Measurements from ENCODE around the gene FAM193A. TPM values are rescaled to one million over a fixed set of nuclear protein-coding genes. Genes with fewer than 3 reads are reported as not detected.

Gene FAM193A
- total RNA-seq, 1 donor from 2014 or later, result 56.1 TPM

DNA sequence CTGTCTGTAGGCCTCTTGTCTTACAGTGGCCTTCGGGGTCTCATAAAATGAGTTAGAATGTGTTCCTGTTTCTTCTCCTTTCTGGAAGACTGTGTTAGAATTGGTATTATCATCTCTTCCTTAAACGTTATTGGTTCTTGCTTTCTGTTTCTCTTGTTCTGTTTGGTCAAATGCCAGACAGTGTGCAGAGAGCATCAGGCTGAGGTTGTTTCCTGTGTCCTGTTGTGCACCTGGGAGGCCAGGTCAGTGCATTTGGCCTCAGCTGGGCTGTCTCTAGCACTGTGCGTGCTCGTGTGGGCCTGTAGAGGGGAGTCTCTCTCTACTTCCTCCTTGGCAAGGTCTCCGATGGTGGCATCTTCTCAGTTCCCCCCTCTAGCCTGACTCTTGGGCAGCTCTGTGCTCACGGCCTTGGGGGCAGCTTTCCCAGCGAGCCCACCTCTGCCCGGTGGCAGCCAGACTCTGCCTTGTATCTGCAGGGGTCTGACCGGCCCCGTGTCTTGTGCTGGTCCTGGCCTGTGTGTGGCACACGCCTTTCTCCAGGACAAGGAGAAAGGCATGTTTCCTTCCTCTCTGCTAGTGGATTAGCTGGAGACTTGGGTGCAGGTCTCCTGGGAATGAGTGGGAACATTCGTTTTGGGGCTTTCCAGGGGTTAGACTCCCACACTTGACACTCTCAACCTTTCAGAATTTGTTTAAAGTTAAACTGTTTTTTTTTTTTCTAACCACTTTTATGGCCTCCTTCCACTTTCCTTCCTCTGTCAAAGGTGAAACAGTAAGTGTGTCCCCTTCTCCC lies 62.3 kb downstream of the FAM193A start:
- peak overlapping the region; percentile 6 for H3K4me3 Mint-ChIP-seq (ENCODE audit: unreplicated experiment)
- H3K9me3 Mint-ChIP-seq (ENCODE audit: unreplicated experiment), result peaks cover 5% of the 10 kb centered on the region
- DNase-seq, result no peak
- TF ChIP-seq, protein P1, sequence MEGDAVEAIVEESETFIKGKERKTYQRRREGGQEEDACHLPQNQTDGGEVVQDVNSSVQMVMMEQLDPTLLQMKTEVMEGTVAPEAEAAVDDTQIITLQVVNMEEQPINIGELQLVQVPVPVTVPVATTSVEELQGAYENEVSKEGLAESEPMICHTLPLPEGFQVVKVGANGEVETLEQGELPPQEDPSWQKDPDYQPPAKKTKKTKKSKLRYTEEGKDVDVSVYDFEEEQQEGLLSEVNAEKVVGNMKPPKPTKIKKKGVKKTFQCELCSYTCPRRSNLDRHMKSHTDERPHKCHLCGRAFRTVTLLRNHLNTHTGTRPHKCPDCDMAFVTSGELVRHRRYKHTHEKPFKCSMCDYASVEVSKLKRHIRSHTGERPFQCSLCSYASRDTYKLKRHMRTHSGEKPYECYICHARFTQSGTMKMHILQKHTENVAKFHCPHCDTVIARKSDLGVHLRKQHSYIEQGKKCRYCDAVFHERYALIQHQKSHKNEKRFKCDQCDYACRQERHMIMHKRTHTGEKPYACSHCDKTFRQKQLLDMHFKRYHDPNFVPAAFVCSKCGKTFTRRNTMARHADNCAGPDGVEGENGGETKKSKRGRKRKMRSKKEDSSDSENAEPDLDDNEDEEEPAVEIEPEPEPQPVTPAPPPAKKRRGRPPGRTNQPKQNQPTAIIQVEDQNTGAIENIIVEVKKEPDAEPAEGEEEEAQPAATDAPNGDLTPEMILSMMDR (IDR thresholded peaks at IDR 0.05; ENCODE audit: partially characterized antibody, unreplicated experiment), result no peak
- H3K4me1 Mint-ChIP-seq (ENCODE audit: low read depth, unreplicated experiment), result peaks cover 50% of the 10 kb centered on the region
- H3K36me3 Mint-ChIP-seq (ENCODE audit: unreplicated experiment), result no peaks in the 10 kb centered on the region
- peaks cover 4% of the 10 kb centered on the region for H3K27me3 Mint-ChIP-seq (ENCODE audit: unreplicated experiment)
- H3K27ac Mint-ChIP-seq (ENCODE audit: unreplicated experiment), result peak overlapping the region; percentile 52

DNA sequence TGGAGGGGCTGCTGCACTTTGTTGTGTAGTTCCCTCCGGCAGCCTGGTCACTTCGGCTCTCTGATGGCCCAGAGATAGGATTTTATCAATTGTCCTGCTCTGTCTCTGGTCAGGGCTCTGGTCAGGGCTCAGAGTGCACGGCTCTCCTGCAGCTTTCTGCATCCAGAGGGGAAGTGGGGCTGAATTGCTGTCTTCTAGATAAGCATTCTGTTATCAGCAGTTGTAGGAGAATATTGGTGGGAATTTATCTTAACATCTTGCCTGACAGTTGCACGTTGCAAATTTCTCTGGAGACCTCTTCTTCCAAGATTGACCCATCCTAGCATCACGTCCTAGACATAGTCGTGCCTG lies 62.8 kb downstream of the FAM193A start:
- H3K27me3 Mint-ChIP-seq (ENCODE audit: unreplicated experiment), result no peaks in the 10 kb centered on the region
- peak overlapping the region; percentile 6 for H3K4me3 Mint-ChIP-seq (ENCODE audit: unreplicated experiment)
- peaks cover 4% of the 10 kb centered on the region for H3K9me3 Mint-ChIP-seq (ENCODE audit: unreplicated experiment)
- no peaks in the 10 kb centered on the region for H3K36me3 Mint-ChIP-seq (ENCODE audit: unreplicated experiment)
- H3K27ac Mint-ChIP-seq (ENCODE audit: unreplicated experiment), result peak overlapping the region; percentile 52
- no peak for DNase-seq
- H3K4me1 Mint-ChIP-seq (ENCODE audit: low read depth, unreplicated experiment), result peaks cover 46% of the 10 kb centered on the region
- TF ChIP-seq, protein P1 (IDR thresholded peaks at IDR 0.05; ENCODE audit: partially characterized antibody, unreplicated experiment), result no peak

DNA sequence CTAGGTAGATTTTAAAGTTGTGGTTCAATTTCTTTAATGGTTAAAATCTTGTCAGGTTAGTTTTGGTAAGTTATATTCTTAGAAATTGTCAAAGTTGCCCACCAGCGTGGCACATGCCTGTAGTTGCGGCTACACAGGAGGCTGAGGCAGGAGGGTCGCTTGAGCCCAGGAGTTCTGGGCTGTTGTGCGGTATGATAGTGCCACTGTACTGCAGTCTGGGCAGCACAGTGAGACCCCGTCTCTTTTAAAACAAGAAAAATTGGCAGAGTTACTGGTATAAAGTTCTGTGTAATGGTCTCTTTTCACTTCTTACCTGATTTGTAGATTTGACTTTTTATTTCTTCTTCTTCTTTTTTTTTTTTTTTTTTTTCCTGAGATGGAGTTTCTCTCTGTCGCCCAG lies 64.4 kb downstream of the FAM193A start:
- Mint-ChIP-seq H3K36me3 (ENCODE audit: unreplicated experiment) (no peaks in the 10 kb centered on the region), H3K4me3 (ENCODE audit: unreplicated experiment) (no peak overlapping the region), H3K27ac (ENCODE audit: unreplicated experiment) (no peak overlapping the region), H3K27me3 (ENCODE audit: unreplicated experiment) (no peaks in the 10 kb centered on the region), H3K9me3 (ENCODE audit: unreplicated experiment) (peaks cover 5% of the 10 kb centered on the region), H3K4me1 (ENCODE audit: low read depth, unreplicated experiment) (peaks cover 45% of the 10 kb centered on the region)
- TF ChIP-seq, protein P1 (IDR thresholded peaks at IDR 0.05; ENCODE audit: partially characterized antibody, unreplicated experiment), result no peak
- no peak for DNase-seq

DNA sequence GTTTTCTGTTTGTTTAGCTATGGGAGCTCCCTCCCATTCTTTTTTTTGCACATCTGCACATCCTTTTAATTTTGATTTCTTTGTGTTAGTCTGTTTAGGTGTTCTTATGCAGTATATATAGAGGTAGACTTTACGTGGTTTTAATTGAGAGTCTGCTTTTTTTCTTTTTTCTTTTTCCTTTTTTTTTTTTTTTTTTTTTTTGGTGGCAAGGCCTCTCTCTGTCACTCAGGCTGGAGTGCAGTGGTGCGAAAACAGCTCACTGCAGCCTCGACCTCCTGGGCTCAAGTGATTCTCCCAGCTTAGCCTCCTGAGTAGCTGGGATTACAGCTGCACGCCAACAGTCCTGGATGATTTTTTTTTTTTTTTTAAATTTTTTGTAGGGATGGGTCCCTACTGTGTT lies 68.2 kb downstream of the FAM193A start:
- Mint-ChIP-seq H3K9me3 (ENCODE audit: unreplicated experiment) (peaks cover 2% of the 10 kb centered on the region), H3K27me3 (ENCODE audit: unreplicated experiment) (no peaks in the 10 kb centered on the region), H3K27ac (ENCODE audit: unreplicated experiment) (peak overlapping the region; percentile 52), H3K36me3 (ENCODE audit: unreplicated experiment) (no peaks in the 10 kb centered on the region), H3K4me1 (ENCODE audit: low read depth, unreplicated experiment) (peaks cover 20% of the 10 kb centered on the region), H3K4me3 (ENCODE audit: unreplicated experiment) (peak overlapping the region; percentile 1)
- TF ChIP-seq, protein P1 (IDR thresholded peaks at IDR 0.05; ENCODE audit: partially characterized antibody, unreplicated experiment), result no peak
- DNase-seq, result no peak

DNA sequence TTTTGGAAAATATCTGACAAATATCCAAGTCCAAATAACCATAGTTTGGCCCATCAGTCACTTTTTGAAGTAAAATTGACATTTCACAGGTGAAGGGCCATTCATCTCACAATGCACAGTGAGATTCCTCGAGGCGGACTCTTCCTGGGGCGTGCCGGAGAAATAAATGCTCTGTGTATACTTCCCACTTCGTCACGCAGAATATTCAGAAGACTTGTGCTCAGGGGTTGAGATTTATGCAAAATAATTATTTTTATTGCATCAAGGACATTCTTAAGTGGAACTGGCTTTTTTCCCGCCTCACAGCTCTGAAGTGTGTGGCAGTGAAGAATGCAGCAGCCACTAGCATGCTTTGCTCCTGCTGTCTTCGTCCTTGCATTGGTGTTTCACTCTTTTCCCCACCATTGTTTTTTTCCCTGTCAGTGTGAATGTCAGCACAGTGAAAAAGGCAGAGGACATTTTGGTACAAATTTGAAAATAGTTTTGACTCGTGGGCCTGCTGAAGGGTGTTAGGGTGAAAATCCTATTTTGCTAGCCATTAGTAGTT lies 70.6 kb downstream of the FAM193A start:
- TF ChIP-seq, protein P1 (IDR thresholded peaks at IDR 0.05; ENCODE audit: partially characterized antibody, unreplicated experiment), result no peak
- no peak for DNase-seq
- H3K4me3 Mint-ChIP-seq (ENCODE audit: unreplicated experiment), result no peak overlapping the region
- peaks cover 17% of the 10 kb centered on the region for H3K4me1 Mint-ChIP-seq (ENCODE audit: low read depth, unreplicated experiment)
- H3K9me3 Mint-ChIP-seq (ENCODE audit: unreplicated experiment), result peaks cover 4% of the 10 kb centered on the region
- no peak overlapping the region for H3K27ac Mint-ChIP-seq (ENCODE audit: unreplicated experiment)
- no peaks in the 10 kb centered on the region for H3K27me3 Mint-ChIP-seq (ENCODE audit: unreplicated experiment)
- no peaks in the 10 kb centered on the region for H3K36me3 Mint-ChIP-seq (ENCODE audit: unreplicated experiment)
